Right atrium auricular region (tissue), 2 donors: ENCODE results near the gene TBC1D12. TPM values are rescaled to one million over a fixed set of nuclear protein-coding genes. Genes with fewer than 3 reads are reported as not detected.

Experiments
- DNase-seq: peaks from one replicate; pipeline ENCODE4 v3.0.0-alpha.2; 2019; ENCODE audit warnings: low spot score
- H3K27ac ChIP-seq, 2 donors: fragments of 200-600 bp; sonication (generic); 1 replicate in 1 of 2; 2 replicates in 1 of 2; pipeline ENCODE4 v1.5.1; 2016 to 2019
- H3K27me3 ChIP-seq, 2 donors: fragments of 200-600 bp; sonication (generic); one replicate each; pipeline versions ENCODE4 v1.5.1 to v1.6.0; 2017 to 2019
- H3K36me3 ChIP-seq: fragments of 200-600 bp; sonication (generic); one replicate; pipeline ENCODE4 v1.5.1; 2016
- H3K4me1 ChIP-seq, 2 donors: fragments of 200-600 bp; sonication (generic); one replicate each; pipeline versions ENCODE4 v1.5.1 to v1.6.0; 2017 to 2019
- H3K4me3 ChIP-seq, 2 donors: fragments of 200-600 bp; sonication (generic); 1 replicate in 1 of 2; 2 replicates in 1 of 2; pipeline ENCODE4 v1.5.1; 2017 to 2019; ENCODE audit warnings: mild to moderate bottlenecking in 1 of 2, moderate library complexity in 1 of 2
- H3K9me3 ChIP-seq, 2 donors: fragments of 200-600 bp; sonication (generic); one replicate each; pipeline ENCODE4 v1.5.1; 2019
- CTCF ChIP-seq, 2 donors: fragments of 200-600 bp; sonication (generic); IDR thresholded peaks; one replicate each; pipeline ENCODE4 v1.5.1; 2019; ENCODE audit warnings: antibody characterized with exemption in 2 of 2
- total RNA-seq, 2 donors: library from RNA; depleted of rRNA; stranded (reverse); fragments of >200 nt; gene quantifications; one replicate each; pipeline ENCODE4 v1.1.0, GENCODE V29; 2016

Gene TBC1D12
- total RNA-seq, 2 donors from 2014 or later, result 5.2 to 8.4 TPM

GRCh38 chr10:94485094-94485493 lies 82.8 kb downstream of the TBC1D12 start:
- Histone ChIP-seq H3K9me3 (peaks cover 4 to 16% of the 10 kb centered on the region in 2 donors), H3K27ac (no peak overlapping the region), H3K4me1 (peaks cover 0 to 7% of the 10 kb centered on the region in 2 donors), H3K27me3 (no peaks in the 10 kb centered on the region), H3K4me3 (no peak overlapping the region), H3K36me3 (no peaks in the 10 kb centered on the region)
- no peak for DNase-seq
- TF ChIP-seq CTCF (IDR thresholded peaks at IDR 0.05), result no peak

GRCh38 chr10:94487575-94487974 lies 85.2 kb downstream of the TBC1D12 start:
- Histone ChIP-seq H3K4me1 (peaks cover 0 to 14% of the 10 kb centered on the region in 2 donors), H3K4me3 (no peak overlapping the region), H3K27ac (no peak overlapping the region), H3K27me3 (no peaks in the 10 kb centered on the region), H3K9me3 (peaks cover 4 to 16% of the 10 kb centered on the region in 2 donors), H3K36me3 (no peaks in the 10 kb centered on the region)
- DNase-seq, result no peak
- TF ChIP-seq CTCF (IDR thresholded peaks at IDR 0.05), result no peak

- Histone ChIP-seq H3K9me3 (peaks cover 0 to 11% of the 10 kb centered on the region in 2 donors), H3K36me3 (no peaks in the 10 kb centered on the region), H3K4me3 (no peak overlapping the region), H3K4me1 (peaks cover 0 to 14% of the 10 kb centered on the region in 2 donors), H3K27me3 (no peaks in the 10 kb centered on the region), H3K27ac (no peak overlapping the region)
- no peak for DNase-seq
- TF ChIP-seq CTCF (IDR thresholded peaks at IDR 0.05), result no peak
Observed at GRCh38 chr10:94489107-94489506, 86.8 kb downstream of the TBC1D12 start.

- Histone ChIP-seq H3K4me1 (peaks cover 0 to 14% of the 10 kb centered on the region in 2 donors), H3K27ac (no peak overlapping the region), H3K27me3 (no peaks in the 10 kb centered on the region), H3K36me3 (no peaks in the 10 kb centered on the region), H3K9me3 (peaks cover 0 to under 1% of the 10 kb centered on the region in 2 donors), H3K4me3 (no peak overlapping the region)
- no peak for DNase-seq
- TF ChIP-seq CTCF (IDR thresholded peaks at IDR 0.05), result no peak
Observed at GRCh38 chr10:94489976-94490788, 87.8 kb downstream of the TBC1D12 start.

- Histone ChIP-seq H3K4me1 (peaks cover 0 to 14% of the 10 kb centered on the region in 2 donors), H3K27me3 (no peaks in the 10 kb centered on the region), H3K9me3 (no peaks in the 10 kb centered on the region), H3K36me3 (no peaks in the 10 kb centered on the region), H3K4me3 (no peak overlapping the region), H3K27ac (no peak overlapping the region)
- no peak for DNase-seq
- no peak for TF ChIP-seq CTCF (IDR thresholded peaks at IDR 0.05)
Observed at GRCh38 chr10:94490789-94491039, 88.4 kb downstream of the TBC1D12 start.

- TF ChIP-seq CTCF (IDR thresholded peaks at IDR 0.05), result no peak
- H3K27ac ChIP-seq, result no peak overlapping the region
- H3K36me3 ChIP-seq, result no peaks in the 10 kb centered on the region
Observed at GRCh38 chr10:94493463-94493862, 91.1 kb downstream of the TBC1D12 start.

More at GRCh38 chr10:94493463-94493862, 91.1 kb downstream of the TBC1D12 start:
- Histone ChIP-seq H3K27me3 (no peaks in the 10 kb centered on the region), H3K4me3 (no peak overlapping the region), H3K4me1 (peaks cover 0 to 14% of the 10 kb centered on the region in 2 donors), H3K9me3 (no peaks in the 10 kb centered on the region)
- DNase-seq, result no peak
